ENCODE measurements around the gene TUBD1. TPM values are rescaled to one million over a fixed set of nuclear protein-coding genes. Genes with fewer than 3 reads are reported as not detected.

The TUBD1 gene
- total and polyA plus RNA-seq, 7 experiments from 2014 or later: 8.2 to 42.1 (median 25.5) TPM

GRCh38 chr17:59870482-59870881 is 22.3 kb downstream of the TUBD1 start:
- Histone ChIP-seq H3K36me3 (ENCODE audit: control insufficient read depth in 2 of 3, insufficient read depth in 3 of 3, low read length in 3 of 3) (peaks cover 4 to 38% (median 16%) of the 10 kb centered on the region in 3 experiments), H3K9me3 (ENCODE audit: control insufficient read depth in 2 of 3, low read length in 3 of 3) (no peaks in the 10 kb centered on the region), H3K27me3 (ENCODE audit: control insufficient read depth in 2 of 2, insufficient read depth in 2 of 2, low read length in 2 of 2) (no peaks in the 10 kb centered on the region), H3K27ac (ENCODE audit: low read depth, low read length) (no peak overlapping the region), H3K4me1 (ENCODE audit: control insufficient read depth in 2 of 2, insufficient read depth in 2 of 2, low read length in 2 of 2) (no peaks in the 10 kb centered on the region), H3K4me3 (ENCODE audit: low read length) (no peak overlapping the region)
- DNase-seq (no peak), ATAC-seq (no peak)
- H3K36me3 Mint-ChIP-seq: peaks cover 0 to 26% (median 17%) of the 10 kb centered on the region in 5 donors
- POLR2A ChIA-PET: no interaction called here
- no peaks in the 10 kb centered on the region for H3K27me3 Mint-ChIP-seq
- no peak overlapping the region for H3K4me3 Mint-ChIP-seq
- H3K27ac Mint-ChIP-seq: peak overlapping the region in 4 of 9 donors; percentile 0 to 68 (median 52)
- no peaks in the 10 kb centered on the region for H3K9me3 Mint-ChIP-seq
- intact Hi-C loops (cut with micrococcal nuclease): no loop called here
- CTCF ChIA-PET: no interaction called here
- H3K4me1 Mint-ChIP-seq: peaks cover 0 to 4% (median 0%) of the 10 kb centered on the region in 7 donors

DNA sequence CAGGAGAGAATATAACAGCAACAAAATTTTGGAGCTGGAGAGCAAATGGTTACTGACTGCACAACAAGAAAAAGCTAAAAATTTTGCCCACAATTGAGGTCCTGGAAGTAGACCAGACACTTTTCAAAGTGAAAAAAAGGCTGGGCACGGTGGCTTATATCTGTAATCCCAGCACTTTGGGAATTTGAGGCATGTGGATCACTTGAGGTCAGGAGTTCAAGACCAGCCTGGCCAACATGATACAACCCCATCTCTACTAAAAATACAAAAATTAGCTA is 22.9 kb downstream of the TUBD1 start:
- no peak for ATAC-seq
- H3K4me1 Mint-ChIP-seq: peaks cover 0 to 5% (median 0%) of the 10 kb centered on the region in 7 donors
- no peaks in the 10 kb centered on the region for H3K4me1 ChIP-seq (ENCODE audit: control insufficient read depth in 2 of 2, insufficient read depth in 2 of 2, low read length in 2 of 2)
- peaks cover 0 to 28% (median 17%) of the 10 kb centered on the region in 5 donors for H3K36me3 Mint-ChIP-seq
- ChIA-PET CTCF (no interaction called here), POLR2A (no interaction called here)
- intact Hi-C loops (cut with micrococcal nuclease): no loop called here
- no peaks in the 10 kb centered on the region for H3K27me3 Mint-ChIP-seq
- peaks cover 4 to 38% (median 16%) of the 10 kb centered on the region in 3 experiments for H3K36me3 ChIP-seq (ENCODE audit: control insufficient read depth in 2 of 3, insufficient read depth in 3 of 3, low read length in 3 of 3)
- no peaks in the 10 kb centered on the region for H3K9me3 ChIP-seq (ENCODE audit: control insufficient read depth in 2 of 3, low read length in 3 of 3)
- H3K9me3 Mint-ChIP-seq: no peaks in the 10 kb centered on the region
- no peaks in the 10 kb centered on the region for H3K27me3 ChIP-seq (ENCODE audit: control insufficient read depth in 2 of 2, insufficient read depth in 2 of 2, low read length in 2 of 2)
- no peak overlapping the region for H3K27ac ChIP-seq (ENCODE audit: low read depth, low read length)
- no peak for DNase-seq
- no peak overlapping the region for H3K4me3 ChIP-seq (ENCODE audit: low read length)
- H3K4me3 Mint-ChIP-seq: no peak overlapping the region
- peak overlapping the region in 2 of 9 donors; percentile 12 to 40 for H3K27ac Mint-ChIP-seq

- POLR2A ChIA-PET: interaction anchor here (0.6 to 0.7 kb wide), 2 partner anchors 37 to 101 kb away, joined by 3 to 6 read pairs; no protein-coding TSS in a partner anchor
These were observed 29.1 kb downstream of the TUBD1 start for GRCh38 chr17:59863616-59864015.

DNA sequence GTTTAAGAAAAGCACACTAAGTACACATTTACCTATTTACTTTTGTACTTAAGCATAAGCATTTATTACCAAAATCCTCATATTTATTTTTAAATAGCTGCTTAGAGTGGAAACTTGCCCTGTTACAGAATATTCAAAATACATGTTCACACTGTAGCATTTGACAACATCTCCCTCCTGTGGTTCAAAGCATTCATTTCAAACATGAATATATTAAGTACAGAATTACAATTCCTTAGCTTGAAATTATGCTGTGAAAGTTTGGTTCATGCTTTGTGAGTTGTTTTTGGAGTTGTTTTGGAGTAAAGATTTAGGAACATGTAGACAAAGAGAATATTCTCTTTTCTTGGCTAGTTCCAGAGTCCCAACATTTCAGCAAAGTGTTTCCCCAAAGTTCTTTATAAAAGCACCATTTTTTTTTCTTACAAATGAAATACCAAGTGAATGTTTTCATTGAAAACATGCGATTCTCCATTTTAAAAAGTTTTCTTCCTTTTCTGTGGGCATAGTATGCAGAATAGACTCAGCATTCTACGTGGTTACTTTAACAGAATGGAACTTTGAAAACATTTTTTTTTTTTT is 33.2 kb downstream of the TUBD1 start:
- POLR2A ChIA-PET: interaction anchor here (1.4 kb wide), 1 partner anchor 105 kb away, joined by 4 read pairs; no protein-coding TSS in a partner anchor
- DNase-seq (peak in 4 of 9 donors; percentile 28 to 40 (median 35)), ATAC-seq (peak; percentile 77)
- no peak overlapping the region for H3K4me3 Mint-ChIP-seq
- CTCF ChIA-PET: interaction anchor here (0.7 to 1.3 kb wide), 6 partner anchors 22 to 177 kb away, joined by 3 to 4 read pairs (median 3); no protein-coding TSS in a partner anchor
- no peaks in the 10 kb centered on the region for H3K9me3 ChIP-seq (ENCODE audit: control insufficient read depth in 2 of 3, low read length in 3 of 3)
- no peak overlapping the region for H3K4me3 ChIP-seq (ENCODE audit: low read length)
- no peaks in the 10 kb centered on the region for H3K4me1 ChIP-seq (ENCODE audit: control insufficient read depth in 2 of 2, insufficient read depth in 2 of 2, low read length in 2 of 2)
- peaks cover 0 to 36% (median 12%) of the 10 kb centered on the region in 3 experiments for H3K36me3 ChIP-seq (ENCODE audit: control insufficient read depth in 2 of 3, insufficient read depth in 3 of 3, low read length in 3 of 3)
- H3K27me3 ChIP-seq (ENCODE audit: control insufficient read depth in 2 of 2, insufficient read depth in 2 of 2, low read length in 2 of 2): no peaks in the 10 kb centered on the region
- H3K27ac Mint-ChIP-seq: peak overlapping the region in 6 of 9 donors; percentile 59 to 80 (median 70)
- H3K9me3 Mint-ChIP-seq: no peaks in the 10 kb centered on the region
- H3K27ac ChIP-seq (ENCODE audit: low read depth, low read length): no peak overlapping the region
- no peaks in the 10 kb centered on the region for H3K27me3 Mint-ChIP-seq
- intact Hi-C loops (cut with micrococcal nuclease): loop anchor here in 1 of 2 donors (1.0 kb wide), 1 partner anchor 106 kb away; no protein-coding TSS in a partner anchor
- H3K4me1 Mint-ChIP-seq: peaks cover 0 to 26% (median 5%) of the 10 kb centered on the region in 7 donors
- peaks cover 0 to 16% (median 7%) of the 10 kb centered on the region in 5 donors for H3K36me3 Mint-ChIP-seq

More at GRCh38 chr17:59863616-59864015, 29.1 kb downstream of the TUBD1 start:
- Histone ChIP-seq H3K4me1 (ENCODE audit: control insufficient read depth in 2 of 2, insufficient read depth in 2 of 2, low read length in 2 of 2) (no peaks in the 10 kb centered on the region), H3K4me3 (ENCODE audit: low read length) (no peak overlapping the region), H3K27me3 (ENCODE audit: control insufficient read depth in 2 of 2, insufficient read depth in 2 of 2, low read length in 2 of 2) (no peaks in the 10 kb centered on the region), H3K36me3 (ENCODE audit: control insufficient read depth in 2 of 3, insufficient read depth in 3 of 3, low read length in 3 of 3) (peaks cover 0 to 55% (median 18%) of the 10 kb centered on the region in 3 experiments), H3K27ac (ENCODE audit: low read depth, low read length) (no peak overlapping the region), H3K9me3 (ENCODE audit: control insufficient read depth in 2 of 3, low read length in 3 of 3) (no peaks in the 10 kb centered on the region)
- Mint-ChIP-seq H3K4me1 (peaks cover 0 to 9% (median 2%) of the 10 kb centered on the region in 7 donors), H3K9me3 (no peaks in the 10 kb centered on the region), H3K27me3 (no peaks in the 10 kb centered on the region), H3K27ac (peak overlapping the region in 1 of 9 donors; percentile 52), H3K36me3 (peaks cover 0 to 26% (median 12%) of the 10 kb centered on the region in 5 donors), H3K4me3 (no peak overlapping the region)
- DNase-seq (no peak), ATAC-seq (no peak)
- intact Hi-C loops (cut with micrococcal nuclease): no loop called here
- CTCF ChIA-PET: interaction anchor here (0.5 kb wide), 1 partner anchor 51 kb away, joined by 3 read pairs; no protein-coding TSS in a partner anchor

DNA sequence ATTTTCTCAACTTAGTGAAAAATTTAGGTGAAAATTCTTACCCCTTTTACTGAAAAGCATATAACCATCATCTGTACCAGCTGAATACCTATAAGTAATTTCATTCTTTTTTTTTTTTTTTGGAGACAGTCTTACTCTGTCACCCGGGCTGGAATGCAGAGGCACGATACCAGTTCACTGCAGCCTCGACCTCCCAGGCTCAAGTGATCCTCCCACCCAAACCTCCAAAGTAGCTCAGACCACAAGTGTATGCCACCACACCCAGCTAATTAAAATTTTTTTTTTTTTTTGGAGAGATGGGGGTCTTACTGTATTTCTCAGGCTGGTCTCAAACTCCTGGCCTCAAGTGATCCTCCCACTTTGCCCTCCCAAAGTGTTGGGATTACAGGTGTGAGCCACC is 33.8 kb downstream of the TUBD1 start:
- ChIA-PET POLR2A (interaction anchor here (0.6 kb wide), 1 partner anchor 81 kb away, joined by 3 read pairs; no protein-coding TSS in a partner anchor), CTCF (interaction anchor here (0.7 to 1.3 kb wide), 7 partner anchors 19 to 176 kb away, joined by 3 to 4 read pairs (median 3); no protein-coding TSS in a partner anchor)
- Histone ChIP-seq H3K4me3 (ENCODE audit: low read length) (no peak overlapping the region), H3K27me3 (ENCODE audit: control insufficient read depth in 2 of 2, insufficient read depth in 2 of 2, low read length in 2 of 2) (no peaks in the 10 kb centered on the region), H3K4me1 (ENCODE audit: control insufficient read depth in 2 of 2, insufficient read depth in 2 of 2, low read length in 2 of 2) (no peaks in the 10 kb centered on the region), H3K9me3 (ENCODE audit: control insufficient read depth in 2 of 3, low read length in 3 of 3) (no peaks in the 10 kb centered on the region), H3K36me3 (ENCODE audit: control insufficient read depth in 2 of 3, insufficient read depth in 3 of 3, low read length in 3 of 3) (peaks cover 0 to 31% (median 11%) of the 10 kb centered on the region in 3 experiments), H3K27ac (ENCODE audit: low read depth, low read length) (no peak overlapping the region)
- Mint-ChIP-seq H3K4me1 (peaks cover 0 to 26% (median 5%) of the 10 kb centered on the region in 7 donors), H3K27ac (peak overlapping the region in 6 of 9 donors; percentile 5 to 71 (median 68)), H3K4me3 (no peak overlapping the region), H3K27me3 (no peaks in the 10 kb centered on the region), H3K36me3 (peaks cover 0 to 16% (median 7%) of the 10 kb centered on the region in 5 donors), H3K9me3 (no peaks in the 10 kb centered on the region)
- intact Hi-C loops (cut with micrococcal nuclease): loop anchor here (1.0 kb wide), 1 partner anchor 106 kb away; no protein-coding TSS in a partner anchor
- ATAC-seq (no peak), DNase-seq (no peak)

GRCh38 chr17:59858167-59858816 is 34.5 kb downstream of the TUBD1 start:
- no peaks in the 10 kb centered on the region for H3K9me3 ChIP-seq (ENCODE audit: control insufficient read depth in 2 of 3, low read length in 3 of 3)
- Mint-ChIP-seq H3K4me1 (peaks cover 3 to 28% (median 9%) of the 10 kb centered on the region in 7 donors), H3K9me3 (no peaks in the 10 kb centered on the region), H3K4me3 (no peak overlapping the region), H3K36me3 (peaks cover 0 to 17% (median 7%) of the 10 kb centered on the region in 5 donors), H3K27me3 (no peaks in the 10 kb centered on the region), H3K27ac (peak overlapping the region in 7 of 9 donors; percentile 6 to 71 (median 48))
- no peak overlapping the region for H3K27ac ChIP-seq (ENCODE audit: low read depth, low read length)
- POLR2A ChIA-PET: interaction anchor here (0.6 to 1.4 kb wide), 3 partner anchors 10 to 106 kb away, joined by 3 to 4 read pairs (median 3); no protein-coding TSS in a partner anchor
- peaks cover 0 to 5% of the 10 kb centered on the region in 2 donors for H3K4me1 ChIP-seq (ENCODE audit: control insufficient read depth in 2 of 2, insufficient read depth in 2 of 2, low read length in 2 of 2)
- peaks cover 0 to 25% (median 8%) of the 10 kb centered on the region in 3 experiments for H3K36me3 ChIP-seq (ENCODE audit: control insufficient read depth in 2 of 3, insufficient read depth in 3 of 3, low read length in 3 of 3)
- CTCF ChIA-PET: interaction anchor here (0.7 to 1.3 kb wide), 2 partner anchors 18 to 20 kb away, joined by 3 read pairs; no protein-coding TSS in a partner anchor
- intact Hi-C loops (cut with micrococcal nuclease): loop anchor here in 1 of 2 donors (1.0 kb wide), 1 partner anchor 105 kb away; no protein-coding TSS in a partner anchor
- no peaks in the 10 kb centered on the region for H3K27me3 ChIP-seq (ENCODE audit: control insufficient read depth in 2 of 2, insufficient read depth in 2 of 2, low read length in 2 of 2)
- no peak for ATAC-seq
- no peak for DNase-seq
- no peak overlapping the region for H3K4me3 ChIP-seq (ENCODE audit: low read length)

Measured in naive thymus-derived CD4-positive, alpha-beta T cell (primary cell).